ENCODE data around the gene IQUB.
"Not testable (repeated sequence)": the region's sequence is repeated elsewhere in the genome, so short reads cannot be mapped to it uniquely, and the experiment has no call there.

IQUB gene

DNA sequence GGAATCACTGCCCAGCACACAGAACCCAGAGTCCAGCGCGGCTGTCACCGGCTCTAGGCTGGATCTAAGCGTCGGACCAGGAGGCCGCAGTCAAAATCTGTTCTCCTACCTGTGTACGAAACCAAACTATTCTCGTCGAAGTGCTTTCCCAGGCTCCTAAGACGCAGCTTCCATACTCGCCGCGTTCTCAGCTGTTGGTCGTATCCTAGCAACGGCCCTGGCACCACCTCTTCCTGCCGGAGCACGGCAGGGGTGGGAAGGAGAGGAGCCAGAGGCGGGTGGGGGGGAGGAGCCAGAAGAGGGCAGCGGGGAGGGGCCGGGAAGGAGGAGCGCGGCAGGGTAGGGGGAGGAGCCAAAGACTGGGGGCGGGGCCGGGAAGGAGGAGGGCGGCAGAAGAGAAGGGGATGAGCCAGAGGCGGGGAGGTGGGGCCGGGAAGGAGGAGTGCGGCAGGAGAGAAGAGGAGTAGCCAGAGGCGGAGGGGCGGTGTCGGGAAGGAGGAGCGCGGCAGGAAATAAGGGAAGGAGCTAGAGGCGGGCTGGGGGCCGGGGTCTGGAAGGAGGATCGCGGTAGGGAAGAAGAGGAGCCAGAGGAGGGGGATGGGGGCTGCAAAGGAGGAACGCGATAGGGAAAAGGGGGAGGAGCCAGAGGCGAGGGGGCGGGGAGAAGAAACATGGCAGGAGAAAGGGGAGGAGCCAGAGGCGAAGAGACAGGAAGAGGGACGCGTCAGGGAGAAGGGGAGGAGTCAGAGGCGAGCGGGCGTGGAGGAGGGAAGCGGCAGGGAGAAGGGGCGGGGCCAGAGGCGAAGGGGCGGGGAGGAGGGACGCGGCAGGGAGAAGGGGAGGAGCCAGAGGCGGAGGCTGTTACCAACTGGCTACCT lies at the start of gene IQUB:
Gene IQUB, minus strand, starts transcription at position 213 of the 878 bp plus-strand sequence. CDS start 22,255 bp downstream, outside the sequence.
- peak; percentile 98 to 100 (median 98) for DNase-seq

DNA sequence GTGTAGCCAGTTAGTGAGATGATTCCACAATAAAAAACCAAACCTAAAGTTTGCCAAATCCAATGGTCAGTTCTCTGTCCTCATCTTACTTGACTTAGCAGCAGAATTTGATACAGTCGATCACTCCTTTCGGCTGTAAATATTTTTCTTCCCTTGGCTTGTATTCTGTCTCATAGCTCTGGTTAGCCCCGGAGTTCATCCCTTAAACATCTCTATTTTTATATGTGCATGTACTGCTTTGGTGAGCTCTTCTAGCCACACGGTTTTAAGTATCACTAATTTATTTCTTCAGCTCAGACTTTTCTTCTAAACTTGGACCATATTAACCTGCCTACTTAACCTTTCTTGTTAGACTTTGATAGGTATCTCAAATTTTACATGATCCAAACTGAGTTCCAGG lies 49.4 kb upstream of the IQUB start:
- no peak for DNase-seq

DNA sequence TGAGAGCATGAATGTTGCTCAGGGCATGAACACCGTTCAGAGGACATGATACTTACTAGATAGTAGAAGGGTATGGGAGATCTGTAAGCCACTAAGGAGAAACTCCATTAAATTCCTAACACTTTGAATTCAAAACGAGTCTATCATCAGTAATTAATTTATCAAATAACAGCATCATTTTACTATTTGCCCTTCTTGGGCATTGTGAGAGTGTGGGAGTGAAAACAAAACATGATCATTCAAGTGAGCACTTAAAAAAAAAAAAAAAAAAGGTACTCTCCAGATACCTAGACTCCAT lies 46.7 kb upstream of the IQUB start:
- DNase-seq, result no peak

DNA sequence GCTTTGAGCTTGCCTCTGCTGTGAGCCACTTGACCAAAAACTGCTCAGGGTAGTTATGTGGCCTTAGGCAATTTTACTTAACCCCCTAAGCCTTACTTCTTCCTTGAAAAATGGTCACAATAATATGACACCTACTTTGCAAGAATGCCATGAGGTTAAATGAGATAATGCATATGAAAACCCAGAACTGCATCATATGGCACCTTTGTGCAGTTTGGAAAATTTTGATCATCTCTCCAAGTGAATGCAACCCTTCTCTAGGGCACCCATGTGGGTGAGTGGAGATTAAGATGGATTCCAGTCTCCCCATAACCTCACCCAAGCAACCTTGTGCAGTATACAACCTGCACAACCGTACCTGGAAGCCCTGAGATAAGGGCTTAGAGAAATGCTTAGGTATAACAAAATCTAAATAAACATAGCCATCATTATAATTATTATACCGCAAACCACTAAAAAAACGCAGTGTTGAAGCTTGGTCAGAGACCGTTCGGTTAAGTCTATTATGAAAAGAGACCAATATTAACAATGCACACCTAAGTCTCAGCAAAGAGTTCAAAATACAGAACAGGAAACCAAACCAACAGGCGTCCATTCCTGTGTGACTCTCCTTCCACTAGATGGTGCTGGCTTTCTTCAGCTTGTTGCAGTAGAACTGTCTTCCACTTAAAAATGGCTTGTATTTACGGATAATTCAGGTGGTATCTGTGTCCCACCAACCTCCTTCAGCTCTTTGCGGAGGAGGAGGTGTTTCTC lies 46.2 kb upstream of the IQUB start:
- peak in 2 of 3 donors; percentile 7 to 24 for DNase-seq

DNA sequence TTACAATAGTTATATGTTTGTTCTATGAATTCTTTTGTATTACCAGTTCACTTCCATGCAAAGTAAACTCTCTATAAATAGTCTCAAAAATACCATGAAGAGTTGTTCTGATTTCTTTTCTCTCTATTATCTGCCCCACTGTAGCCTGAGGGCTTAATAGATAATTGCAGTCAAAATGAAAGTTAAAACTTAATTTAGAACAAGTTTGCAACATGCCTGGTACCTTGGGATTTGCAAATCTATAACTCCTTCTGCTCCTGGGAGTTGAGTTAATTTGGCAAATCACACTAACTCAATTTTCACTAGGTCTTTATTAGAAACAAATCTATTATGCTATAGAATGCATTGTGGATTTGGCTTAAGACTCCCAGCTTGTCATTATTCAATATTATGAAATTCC lies 45.0 kb upstream of the IQUB start:
- no peak for DNase-seq

DNA sequence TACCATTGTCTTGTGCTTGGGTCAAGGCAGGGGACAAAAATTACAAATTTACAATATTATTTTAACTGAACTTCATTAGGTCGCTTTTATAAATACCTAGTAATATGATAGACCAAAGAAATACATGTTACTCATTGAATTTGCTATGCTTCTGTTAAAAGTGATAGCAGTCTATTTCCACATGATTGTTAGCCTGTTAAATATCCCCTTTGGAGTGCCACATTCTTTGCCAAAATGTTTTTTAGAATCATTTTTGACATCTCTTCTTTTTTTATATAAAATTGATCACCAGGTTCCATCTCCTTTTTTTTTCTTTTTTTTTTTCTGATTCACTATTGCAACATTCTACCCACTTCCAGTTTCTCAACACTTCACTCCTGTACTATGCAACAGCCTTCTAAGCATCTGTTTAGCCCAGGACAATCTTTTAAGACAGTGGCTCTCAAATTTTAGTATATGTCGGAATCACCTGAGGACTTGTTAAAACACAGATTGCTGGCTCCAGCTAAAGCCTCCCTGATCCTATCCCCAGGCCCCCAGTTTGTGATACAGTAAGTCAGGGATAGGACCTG lies 39.6 kb upstream of the IQUB start:
- DNase-seq, result no peak

DNA sequence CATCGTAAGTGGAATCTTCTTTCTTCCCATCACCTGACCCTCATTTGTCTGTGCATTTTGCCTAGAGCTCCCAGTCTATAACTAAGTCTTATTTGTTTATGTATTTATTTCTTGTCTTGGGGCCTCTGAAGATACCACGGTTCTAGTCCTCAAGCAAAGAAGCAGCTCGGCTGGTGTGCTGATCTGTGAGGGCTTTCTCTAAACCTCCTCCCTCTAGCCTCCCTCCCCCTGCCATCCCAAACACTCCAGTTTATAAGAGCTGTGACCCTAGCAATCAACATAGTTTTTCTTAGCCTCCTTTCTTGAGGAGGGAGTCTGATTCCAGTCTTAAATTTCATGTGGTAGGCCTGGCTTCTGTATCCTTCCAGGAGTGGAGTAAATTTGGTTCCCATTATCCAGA lies 38.9 kb upstream of the IQUB start:
- DNase-seq, result no peak

DNA sequence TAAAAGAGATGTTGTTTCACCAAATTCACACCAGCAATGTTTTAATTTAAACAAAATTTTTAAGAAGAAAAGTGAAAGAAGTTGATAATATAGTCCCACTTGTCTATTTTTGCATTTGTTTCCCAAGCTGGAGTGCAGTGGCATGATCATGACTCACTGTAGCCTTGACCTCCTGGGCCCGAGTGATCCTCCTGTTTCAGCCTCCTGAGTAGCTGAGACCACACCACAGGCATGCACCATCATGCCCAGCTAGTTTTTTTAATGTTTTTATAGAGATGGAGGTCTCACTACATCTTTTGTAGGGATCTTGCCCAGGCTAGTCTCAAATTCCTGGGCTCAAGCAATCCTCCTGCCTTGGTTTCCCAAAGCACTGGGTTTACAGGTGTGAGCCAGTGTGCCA lies 37.3 kb upstream of the IQUB start:
- no peak for DNase-seq

DNA sequence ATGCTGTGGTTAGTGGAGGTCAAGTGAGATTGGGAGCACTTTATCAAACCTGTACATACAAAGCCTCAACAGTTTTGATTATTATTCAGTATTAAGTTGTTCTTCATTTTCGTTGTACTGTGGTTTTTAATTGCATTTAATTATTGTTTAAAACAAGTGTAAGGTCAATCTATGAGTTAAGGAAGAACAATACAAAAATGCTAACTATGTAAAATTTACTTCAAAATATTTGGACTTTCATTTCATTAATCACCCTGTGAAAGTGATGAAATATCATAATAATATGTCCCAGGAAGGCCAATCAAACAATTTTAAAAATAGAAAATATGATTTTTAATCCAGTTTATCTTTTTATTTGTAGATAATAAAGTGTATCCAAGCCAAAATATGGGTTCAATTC lies 36.8 kb upstream of the IQUB start:
- DNase-seq, result no peak

DNA sequence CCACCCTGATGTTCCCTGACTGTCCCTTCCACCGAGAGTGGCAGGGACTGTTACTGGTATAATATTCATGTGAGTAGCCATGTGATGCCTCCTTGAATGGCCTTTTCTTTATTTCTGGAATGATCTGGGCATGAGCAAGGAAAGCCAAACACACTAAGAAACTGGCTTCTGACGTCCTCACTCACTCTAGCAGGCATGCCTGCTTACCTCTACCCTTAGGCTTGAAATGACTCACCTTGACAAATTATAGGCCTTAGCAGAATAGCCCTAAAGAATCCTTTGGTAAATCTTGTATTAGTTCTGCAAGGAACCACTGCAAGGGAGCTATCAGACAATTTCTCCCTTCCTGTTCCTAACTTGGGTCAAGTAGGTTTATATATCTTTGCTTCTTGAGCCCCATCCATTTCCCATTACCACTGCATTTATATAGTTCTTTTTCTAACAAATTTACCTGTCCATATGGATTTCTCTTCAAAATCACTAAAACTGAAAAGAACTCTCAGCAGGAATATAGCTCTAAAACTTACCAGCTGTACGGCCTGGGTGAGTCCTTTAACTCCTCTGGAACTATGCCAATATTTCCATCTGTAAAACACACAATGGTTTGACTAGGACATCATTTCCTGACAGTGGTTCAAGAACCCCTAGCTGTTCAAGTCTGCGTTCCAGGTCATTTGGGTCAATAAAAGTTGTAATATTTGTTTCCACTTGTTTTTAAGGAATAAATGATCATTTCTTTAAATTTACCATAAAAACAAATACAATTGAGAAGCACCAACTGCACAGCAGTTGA lies 36.2 kb upstream of the IQUB start:
- DNase-seq, result no peak

DNA sequence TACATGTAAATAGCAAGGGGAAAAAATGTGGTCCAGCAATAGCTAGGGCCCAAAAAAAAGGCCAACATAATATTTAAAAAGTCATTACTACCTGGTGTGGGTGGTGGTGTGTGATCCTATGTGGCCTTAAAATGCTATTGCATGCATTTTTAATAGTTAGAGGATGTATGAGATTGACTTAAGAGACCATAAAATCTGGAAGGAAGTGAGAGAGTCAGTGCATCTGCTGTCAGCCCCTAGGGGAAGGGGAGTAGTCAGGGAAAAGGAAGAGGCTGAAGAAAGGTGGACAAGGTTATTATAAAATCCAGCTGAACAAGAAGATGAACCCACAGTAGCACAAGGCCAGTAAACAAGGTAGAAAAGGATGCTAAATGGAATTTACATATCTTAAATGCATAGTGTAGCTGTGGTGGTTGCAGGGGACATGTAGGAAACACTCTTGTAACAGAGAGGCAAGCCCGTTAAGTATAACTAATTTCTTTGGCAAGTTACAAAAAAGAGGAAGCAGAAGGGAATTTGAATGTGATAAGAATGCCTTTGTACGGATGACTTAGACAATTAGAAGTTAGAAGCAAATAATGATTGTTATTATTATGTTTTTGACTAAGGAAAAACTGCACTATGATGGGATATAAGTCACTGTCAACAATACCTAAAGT lies 35.1 kb upstream of the IQUB start:
- DNase-seq, result peak in 1 of 3 donors; percentile 16

DNA sequence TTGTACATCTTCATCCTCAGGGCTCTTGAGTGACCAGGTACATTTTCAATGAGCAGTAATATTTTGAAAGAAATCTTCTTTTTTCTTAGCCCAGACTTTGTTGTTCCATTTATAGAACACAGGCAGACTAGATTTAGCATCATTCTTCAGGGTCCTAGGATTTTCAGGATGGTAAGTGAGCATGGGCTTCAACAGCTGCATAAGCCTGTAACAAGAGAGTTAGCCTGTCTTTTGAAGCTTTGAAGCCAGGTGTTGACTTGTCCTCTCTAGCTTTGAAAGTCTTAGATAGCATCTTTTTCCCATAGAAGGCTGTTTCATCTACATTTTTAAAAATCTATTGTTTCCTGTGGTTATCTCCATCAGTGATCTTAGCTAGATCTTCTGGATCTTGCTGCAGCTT lies 27.7 kb upstream of the IQUB start:
- DNase-seq, result no peak

DNA sequence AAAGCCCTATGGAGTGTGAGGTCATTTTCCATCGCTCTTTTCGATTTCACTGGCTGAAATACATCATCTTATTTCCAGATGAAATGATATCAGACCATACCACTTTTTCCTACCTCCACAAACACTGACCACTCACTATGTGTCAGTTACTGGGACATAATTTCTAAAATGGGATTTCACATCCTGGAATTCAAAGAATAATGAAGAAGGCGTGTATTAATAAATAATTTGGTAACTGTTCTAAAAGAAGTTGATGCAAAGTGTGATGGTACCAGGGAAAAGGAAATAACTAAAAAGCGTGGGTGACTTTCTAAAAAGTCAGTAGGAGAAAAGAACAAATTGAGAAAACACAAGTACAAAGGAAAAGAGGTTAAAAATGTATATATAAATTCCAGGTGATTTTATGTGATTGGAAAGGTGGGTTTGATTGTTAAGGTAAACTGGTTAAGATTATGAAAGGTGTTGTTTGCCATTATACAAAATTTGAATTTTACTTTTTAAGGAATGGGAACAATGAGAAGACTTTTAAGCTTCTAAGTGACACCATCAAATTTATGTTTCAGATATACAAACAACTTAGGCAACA lies 24.0 kb upstream of the IQUB start:
- DNase-seq, result no peak

DNA sequence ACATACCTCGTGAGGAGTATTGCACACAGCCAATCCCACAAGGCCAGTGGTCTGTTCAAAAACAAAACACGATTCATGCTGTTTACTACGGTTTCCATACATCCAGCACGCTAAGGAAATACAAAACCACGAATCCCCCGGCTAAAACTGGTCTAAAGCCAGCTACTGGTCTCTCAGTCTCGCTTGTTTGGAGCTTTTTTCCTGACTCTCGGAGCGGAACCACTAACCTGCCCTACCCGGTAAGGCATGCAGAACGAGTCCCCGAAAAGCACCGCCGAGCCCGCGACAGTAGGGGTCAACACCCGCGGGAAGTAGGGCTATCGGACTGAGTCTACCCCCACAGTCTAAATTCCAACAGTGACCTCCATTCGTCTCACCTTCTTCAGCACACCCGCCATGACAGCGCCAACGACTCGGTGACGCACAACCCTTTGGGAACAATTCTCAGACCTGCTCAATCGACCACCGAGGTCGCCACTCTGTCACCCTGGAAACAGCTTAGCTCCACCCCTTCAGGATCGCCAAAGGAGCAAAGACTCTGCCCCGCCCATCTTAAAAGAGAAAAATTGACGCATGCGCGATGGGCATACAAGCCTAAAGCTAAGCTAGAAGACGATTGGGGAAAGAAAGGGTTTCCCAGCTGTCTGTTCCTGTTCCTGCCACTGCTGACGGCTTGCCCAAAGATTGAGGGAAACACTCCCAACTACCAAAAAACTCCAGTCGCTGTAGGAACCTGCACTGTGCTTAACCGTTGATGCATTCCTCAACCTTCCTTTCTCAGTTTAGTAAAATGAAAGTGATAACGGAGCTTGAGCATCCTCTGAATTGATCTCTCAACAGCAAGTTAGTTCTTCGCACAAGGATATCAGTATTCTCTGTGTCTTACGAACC lies 23.2 kb upstream of the IQUB start, which contains the start of gene NDUFA5:
Gene NDUFA5, minus strand, starts transcription at position 421 of the 891 bp plus-strand sequence. Its CDS starts 23 bp downstream, at position 398.
- peak; percentile 98 to 100 (median 100) for DNase-seq

DNA sequence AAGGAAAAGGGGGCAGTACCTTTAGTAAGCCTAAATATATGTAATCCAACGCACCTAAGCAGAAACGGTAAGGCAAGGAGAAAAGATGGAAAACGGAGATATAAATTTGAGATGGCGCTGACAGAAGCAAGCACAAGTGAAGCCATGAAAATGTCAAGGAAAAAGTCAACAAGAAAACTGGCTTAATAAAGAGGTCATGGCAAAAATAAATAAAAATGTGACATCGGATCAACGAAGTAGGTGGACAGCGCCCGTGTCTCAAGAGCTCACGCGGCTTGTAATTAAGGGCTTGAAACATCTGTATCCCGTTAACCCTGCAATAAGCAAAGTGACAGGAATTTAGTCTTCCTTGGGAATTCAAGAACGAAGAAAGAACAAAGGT lies 22.6 kb upstream of the IQUB start:
- DNase-seq, result peak in 1 of 3 donors; percentile 1

DNA sequence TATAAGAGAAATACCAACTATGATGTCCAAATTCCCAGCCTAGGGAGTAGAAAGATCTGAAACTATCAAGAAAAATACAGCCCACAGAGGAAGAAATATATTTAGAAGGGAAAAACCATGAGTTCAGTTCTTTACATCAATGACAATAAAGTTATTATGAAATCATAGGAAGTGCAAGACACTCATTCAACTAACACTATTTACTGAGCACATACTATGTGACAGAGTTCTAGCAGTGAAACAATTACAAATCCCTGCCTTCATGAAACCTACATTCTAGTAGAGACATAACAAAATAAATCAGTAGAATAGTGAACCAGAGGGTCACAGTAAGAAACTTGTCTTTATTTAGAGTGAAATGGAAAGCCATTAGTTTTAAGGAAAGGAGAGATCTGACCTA lies 21.1 kb upstream of the IQUB start:
- no peak for DNase-seq

DNA sequence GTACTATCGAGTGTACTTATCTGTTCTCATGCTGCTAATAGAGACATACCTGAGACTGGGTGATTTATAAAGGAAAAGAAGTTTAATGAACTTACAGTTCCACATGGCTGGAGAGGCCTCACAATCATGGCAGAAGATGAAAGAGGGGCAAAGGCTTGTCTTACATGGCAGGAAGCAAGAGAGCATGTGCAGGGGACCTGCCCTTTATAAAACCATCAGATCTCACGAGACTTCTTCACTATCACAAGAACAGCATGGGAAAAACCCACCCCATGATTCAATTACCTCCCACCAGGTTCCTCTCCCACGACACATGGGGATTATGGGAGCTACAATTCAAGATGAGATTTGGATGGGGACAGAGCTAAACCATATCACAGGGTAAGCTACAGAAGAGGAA lies 18.8 kb upstream of the IQUB start:
- DNase-seq, result no peak

DNA sequence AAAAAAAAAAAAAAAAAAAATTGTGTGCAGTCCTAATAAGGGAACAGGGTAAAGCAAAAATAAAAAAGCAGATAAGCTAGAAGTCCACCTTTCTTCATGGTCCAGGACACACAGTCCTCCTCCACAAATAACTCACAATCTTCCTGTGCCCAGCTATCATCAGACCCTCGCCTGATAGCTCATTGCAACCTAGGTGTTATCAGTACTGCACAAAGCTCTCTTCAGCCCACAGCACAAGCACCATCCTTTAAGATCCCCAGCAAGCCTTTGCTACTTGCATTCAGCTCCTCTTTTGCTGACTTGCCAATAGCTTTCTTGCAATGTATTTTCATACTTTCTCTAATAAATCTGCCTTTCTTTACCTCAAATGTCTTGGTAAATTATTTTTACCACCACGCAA lies 18.2 kb upstream of the IQUB start:
- DNase-seq, result no peak

DNA sequence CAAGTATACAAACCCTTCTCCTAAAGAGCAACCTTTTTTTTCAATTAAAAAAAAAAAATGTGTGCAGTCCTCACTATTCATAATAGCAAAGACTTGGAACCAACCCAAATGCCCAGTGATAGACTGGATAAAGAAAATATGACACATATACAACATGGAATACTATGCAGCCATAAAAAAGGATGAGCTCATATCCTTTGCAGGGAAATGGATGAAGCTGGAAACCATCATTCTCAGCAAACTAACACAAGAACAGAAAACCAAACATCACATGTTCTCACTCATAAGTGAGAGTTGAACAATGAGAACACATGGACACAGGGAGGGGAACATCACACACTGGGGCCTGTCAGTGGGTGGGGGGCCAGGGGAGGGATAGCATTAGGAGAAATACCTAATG lies 17.7 kb upstream of the IQUB start:
- DNase-seq, result not testable (repeated sequence)

DNA sequence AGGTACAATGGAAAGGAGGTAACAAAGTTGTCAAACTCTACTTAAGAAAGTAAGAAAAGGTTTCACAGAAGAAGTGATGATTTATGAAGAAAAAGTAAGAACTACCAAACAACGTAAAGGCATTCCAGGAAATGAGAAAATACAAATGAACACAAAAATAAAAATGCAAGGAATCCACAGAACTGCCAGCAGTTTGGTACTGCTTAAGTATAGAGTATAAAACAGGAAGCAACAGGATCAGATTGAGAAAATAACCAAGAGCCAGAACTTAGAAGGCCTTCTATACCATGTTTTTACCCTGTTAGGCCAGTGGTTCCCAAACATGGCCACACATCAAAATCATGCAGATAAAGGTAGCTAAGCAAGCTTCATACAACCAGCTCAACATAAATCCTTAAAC lies 14.0 kb upstream of the IQUB start:
- DNase-seq, result no peak

DNA sequence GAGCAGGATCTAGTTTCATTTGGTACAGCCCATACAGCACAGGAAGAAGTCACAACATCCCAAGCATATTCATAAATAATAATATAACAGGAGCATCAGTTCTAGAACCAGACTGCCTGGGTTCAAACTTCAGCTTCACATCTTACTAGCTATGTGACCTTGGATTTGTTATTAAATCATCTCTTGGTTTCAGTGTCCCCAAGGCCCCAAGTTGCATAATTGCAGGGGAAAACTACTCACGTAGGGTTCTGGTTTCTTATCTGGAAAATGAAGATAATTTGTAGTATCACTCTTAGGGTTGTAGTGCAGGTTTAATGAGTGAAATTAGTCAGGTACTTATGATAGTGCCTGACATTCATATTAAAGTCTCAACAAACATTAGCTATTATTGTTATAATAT lies 5.5 kb upstream of the IQUB start:
- no peak for DNase-seq

Data from suppressor macrophage treated with lipopolysaccharide for 1 hour (primary cell).